Measurements from ENCODE around the gene GRID2. TPM values are rescaled to one million over a fixed set of nuclear protein-coding genes. Genes with fewer than 3 reads are reported as not detected.

Gene GRID2
- total RNA-seq, 1 experiment from 2014 or later = 2.2 TPM

GRCh38 chr4:93084599-93085305 is 781.0 kb downstream of the GRID2 start:
- TF ChIP-seq EZH2phosphoT487 (IDR thresholded peaks at IDR 0.05; ENCODE audit: borderline replicate concordance, low read length) (no peak), EZH2 (IDR thresholded peaks at IDR 0.05; ENCODE audit: low read length, unreplicated experiment) (no peak)
- TF ChIP-seq, protein P1, sequence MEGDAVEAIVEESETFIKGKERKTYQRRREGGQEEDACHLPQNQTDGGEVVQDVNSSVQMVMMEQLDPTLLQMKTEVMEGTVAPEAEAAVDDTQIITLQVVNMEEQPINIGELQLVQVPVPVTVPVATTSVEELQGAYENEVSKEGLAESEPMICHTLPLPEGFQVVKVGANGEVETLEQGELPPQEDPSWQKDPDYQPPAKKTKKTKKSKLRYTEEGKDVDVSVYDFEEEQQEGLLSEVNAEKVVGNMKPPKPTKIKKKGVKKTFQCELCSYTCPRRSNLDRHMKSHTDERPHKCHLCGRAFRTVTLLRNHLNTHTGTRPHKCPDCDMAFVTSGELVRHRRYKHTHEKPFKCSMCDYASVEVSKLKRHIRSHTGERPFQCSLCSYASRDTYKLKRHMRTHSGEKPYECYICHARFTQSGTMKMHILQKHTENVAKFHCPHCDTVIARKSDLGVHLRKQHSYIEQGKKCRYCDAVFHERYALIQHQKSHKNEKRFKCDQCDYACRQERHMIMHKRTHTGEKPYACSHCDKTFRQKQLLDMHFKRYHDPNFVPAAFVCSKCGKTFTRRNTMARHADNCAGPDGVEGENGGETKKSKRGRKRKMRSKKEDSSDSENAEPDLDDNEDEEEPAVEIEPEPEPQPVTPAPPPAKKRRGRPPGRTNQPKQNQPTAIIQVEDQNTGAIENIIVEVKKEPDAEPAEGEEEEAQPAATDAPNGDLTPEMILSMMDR (conservative IDR thresholded peaks at IDR 0.05; ENCODE audit: low read depth, low read length) = no peak
- ATAC-seq = no peak
- Histone ChIP-seq H3K9ac (ENCODE audit: low read length) (no peak overlapping the region), H3K36me3 (ENCODE audit: low read depth, low read length) (no peaks in the 10 kb centered on the region), H3K4me1 (ENCODE audit: insufficient read depth, low read length) (no peaks in the 10 kb centered on the region), H2AFZ (ENCODE audit: low read length) (no peak overlapping the region), H3K4me3 (ENCODE audit: low read length) (no peak overlapping the region), H3K27ac (ENCODE audit: low read length) (no peak overlapping the region), H4K20me1 (ENCODE audit: low read length) (no peaks in the 10 kb centered on the region), H3K9me2 (replicated peaks; ENCODE audit: low read length) (no peaks in the 10 kb centered on the region), H3K9me3 (ENCODE audit: low read length) (no peaks in the 10 kb centered on the region), H3F3A (ENCODE audit: low read length, unreplicated experiment) (no peaks in the 10 kb centered on the region), H3K27me3 (ENCODE audit: low read length) (no peaks in the 10 kb centered on the region), H3K4me2 (ENCODE audit: low read length) (no peak overlapping the region), H3K79me2 (ENCODE audit: low read length) (no peaks in the 10 kb centered on the region)
- no peak for DNase-seq
- ChIA-PET CTCF (no interaction called here), POLR2A (ENCODE audit: unreplicated experiment) (no interaction called here)
- no TSS peak for BruUV-seq (replicated peaks)
- intact Hi-C loops (cut with micrococcal nuclease) = no loop called here

DNA sequence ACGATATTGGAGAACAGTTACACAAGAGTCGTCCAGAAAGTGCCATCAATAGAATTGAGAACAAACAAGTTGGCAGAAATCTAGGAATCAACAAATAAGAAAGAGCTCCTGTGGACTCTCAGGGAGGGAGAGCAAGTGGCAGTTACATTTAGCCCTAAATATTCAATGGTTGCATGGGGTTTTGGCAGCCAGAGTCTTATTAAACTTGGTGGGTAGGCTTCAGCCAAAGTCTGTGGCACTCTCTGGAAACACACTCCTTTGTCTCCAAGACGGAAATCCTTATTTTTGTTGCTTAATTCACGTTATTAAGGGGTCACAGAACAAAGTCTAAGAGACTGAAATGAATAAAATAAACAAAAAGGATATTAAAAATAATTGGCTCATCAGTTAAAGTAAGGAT is 782.6 kb downstream of the GRID2 start:
- Histone ChIP-seq H3F3A (ENCODE audit: low read length, unreplicated experiment) (no peaks in the 10 kb centered on the region), H4K20me1 (ENCODE audit: low read length) (no peaks in the 10 kb centered on the region), H3K27ac (ENCODE audit: low read length) (no peak overlapping the region), H3K4me1 (ENCODE audit: insufficient read depth, low read length) (no peaks in the 10 kb centered on the region), H3K9me3 (ENCODE audit: low read length) (no peaks in the 10 kb centered on the region), H3K4me2 (ENCODE audit: low read length) (no peak overlapping the region), H3K9ac (ENCODE audit: low read length) (no peak overlapping the region), H3K4me3 (ENCODE audit: low read length) (no peak overlapping the region), H3K36me3 (ENCODE audit: low read depth, low read length) (no peaks in the 10 kb centered on the region), H2AFZ (ENCODE audit: low read length) (no peak overlapping the region), H3K27me3 (ENCODE audit: low read length) (no peaks in the 10 kb centered on the region), H3K79me2 (ENCODE audit: low read length) (no peaks in the 10 kb centered on the region), H3K9me2 (replicated peaks; ENCODE audit: low read length) (no peaks in the 10 kb centered on the region)
- no TSS peak for BruUV-seq (replicated peaks)
- ATAC-seq (no peak), DNase-seq (no peak)
- POLR2A ChIA-PET (ENCODE audit: unreplicated experiment) = no interaction called here
- TF ChIP-seq EZH2 (IDR thresholded peaks at IDR 0.05; ENCODE audit: low read length, unreplicated experiment) (no peak), EZH2phosphoT487 (IDR thresholded peaks at IDR 0.05; ENCODE audit: borderline replicate concordance, low read length) (no peak)
- TF ChIP-seq, protein P1 (conservative IDR thresholded peaks at IDR 0.05; ENCODE audit: low read depth, low read length) = no peak
- intact Hi-C loops (cut with micrococcal nuclease) = no loop called here
- CTCF ChIA-PET = no interaction called here

DNA sequence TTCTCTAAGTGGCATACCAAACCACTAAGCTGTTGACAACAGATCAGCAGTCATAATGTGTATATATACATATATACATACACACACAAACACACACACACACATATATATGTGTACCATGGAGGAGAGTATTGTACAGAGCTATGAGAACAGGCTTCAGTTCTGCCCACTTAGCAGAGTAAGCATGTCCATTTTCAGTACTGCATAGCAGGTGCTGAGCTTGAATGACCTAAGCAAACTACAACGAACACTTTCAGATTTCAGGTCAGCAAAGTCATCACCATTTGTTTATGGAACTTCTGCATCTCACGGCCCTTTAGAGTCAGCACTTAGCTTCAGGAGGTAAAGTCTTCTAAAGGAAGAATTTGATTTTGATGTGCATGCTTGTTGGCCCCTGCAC is 789.0 kb downstream of the GRID2 start:
- H3K79me2 ChIP-seq (ENCODE audit: low read length) = no peaks in the 10 kb centered on the region
- H3K9ac ChIP-seq (ENCODE audit: low read length) = no peak overlapping the region
- H3K9me3 ChIP-seq (ENCODE audit: low read length) = no peaks in the 10 kb centered on the region
- no peaks in the 10 kb centered on the region for H3K36me3 ChIP-seq (ENCODE audit: low read depth, low read length)
- DNase-seq (no peak), ATAC-seq (no peak)
- H4K20me1 ChIP-seq (ENCODE audit: low read length) = no peaks in the 10 kb centered on the region
- H3K4me2 ChIP-seq (ENCODE audit: low read length) = no peak overlapping the region
- no peaks in the 10 kb centered on the region for H3K4me1 ChIP-seq (ENCODE audit: insufficient read depth, low read length)
- no peaks in the 10 kb centered on the region for H3F3A ChIP-seq (ENCODE audit: low read length, unreplicated experiment)
- no TSS peak for BruUV-seq (replicated peaks)
- ChIA-PET POLR2A (ENCODE audit: unreplicated experiment) (no interaction called here), CTCF (no interaction called here)
- intact Hi-C loops (cut with micrococcal nuclease) = no loop called here
- TF ChIP-seq EZH2phosphoT487 (IDR thresholded peaks at IDR 0.05; ENCODE audit: borderline replicate concordance, low read length) (no peak), EZH2 (IDR thresholded peaks at IDR 0.05; ENCODE audit: low read length, unreplicated experiment) (no peak)
- TF ChIP-seq, protein P1 (conservative IDR thresholded peaks at IDR 0.05; ENCODE audit: low read depth, low read length) = no peak
- H3K4me3 ChIP-seq (ENCODE audit: low read length) = no peak overlapping the region
- H3K27ac ChIP-seq (ENCODE audit: low read length) = no peak overlapping the region
- H3K9me2 ChIP-seq (replicated peaks; ENCODE audit: low read length) = no peaks in the 10 kb centered on the region
- H2AFZ ChIP-seq (ENCODE audit: low read length) = no peak overlapping the region
- no peaks in the 10 kb centered on the region for H3K27me3 ChIP-seq (ENCODE audit: low read length)
